ENCODE data around the gene SPECC1L. TPM values are rescaled to one million over a fixed set of nuclear protein-coding genes. Genes with fewer than 3 reads are reported as not detected.

The SPECC1L gene
- total and polyA plus RNA-seq, 10 of the 15 experiments (the other 5 are each of a cell fraction or from before 2014, with no cell fraction given), result 1.9 to 40.6 (median 19.1) TPM

GRCh38 chr22:24404561-24405275 lies 134.1 kb downstream of the SPECC1L start:
- Histone ChIP-seq H3K27ac (ENCODE audit: control insufficient read depth, insufficient read depth) (no peak overlapping the region), H3K27me3 (replicated peaks in 1 of 2; ENCODE audit: control insufficient read depth in 2 of 2, insufficient read depth in 2 of 2, low read length in 1 of 2) (no peaks in the 10 kb centered on the region), H3K9me3 (replicated peaks; ENCODE audit: control insufficient read depth, insufficient read depth, low read length) (no peaks in the 10 kb centered on the region), H3K79me2 (ENCODE audit: control insufficient read depth, insufficient read depth, low read length) (peaks cover 1% of the 10 kb centered on the region), H3K36me3 (ENCODE audit: control insufficient read depth in 2 of 2, insufficient read depth in 2 of 2, low read length in 1 of 2) (peaks cover 3 to 6% of the 10 kb centered on the region in 2 experiments; a peak in 3 of 4 replicates), H3K4me3 (no peak overlapping the region), H3K4me2 (ENCODE audit: control insufficient read depth, insufficient read depth) (no peak overlapping the region), H4K20me1 (ENCODE audit: control insufficient read depth, insufficient read depth) (no peaks in the 10 kb centered on the region), H3K4me1 (ENCODE audit: control insufficient read depth, insufficient read depth, low read length) (peaks cover 30% of the 10 kb centered on the region), H3K9ac (ENCODE audit: control insufficient read depth, insufficient read depth, low read length) (no peak overlapping the region), H2AFZ (ENCODE audit: control insufficient read depth, low read depth, low read length) (no peak overlapping the region)
- in situ Hi-C loops (cut with MboI), result no loop called here
- RAD21 ChIA-PET (ENCODE audit: unreplicated experiment), result no interaction called here
- POLR2A ChIA-PET, result no interaction called here
- no peak for TF ChIP-seq SMAD5 (IDR thresholded peaks at IDR 0.05; ENCODE audit: low read depth)
- no peak for TF ChIP-seq PAX8 (IDR thresholded peaks at IDR 0.05)
- SMC1A ChIA-PET (ENCODE audit: uncharacterized antibody, unreplicated experiment), result interaction anchor here (1.4 kb wide), 1 partner anchor 82 kb away, joined by 3 read pairs; no protein-coding TSS in a partner anchor
- FAIRE-seq (no peak), DNase-seq (ENCODE audit: low read depth, low spot score) (no peak), ATAC-seq (no peak)
- CTCF ChIA-PET, result no interaction called here
- no TSS peak for BruUV-seq (replicated peaks)
- 97% methylated on average over 9 of the region's 9 CpGs for WGBS (ENCODE audit: insufficient coverage, insufficient replicate concordance, low lambda C conversion rate, missing lambda C conversion rate)
- intact Hi-C loops (cut with micrococcal nuclease; ENCODE audit: unreplicated experiment), result no loop called here

GRCh38 chr22:24405631-24406321 lies 135.1 kb downstream of the SPECC1L start:
- no peak overlapping the region for H3K9ac ChIP-seq (ENCODE audit: control insufficient read depth, insufficient read depth, low read length)
- CTCF ChIA-PET, result no interaction called here
- POLR2A ChIA-PET, result no interaction called here
- no peak for TF ChIP-seq HDAC6 (IDR thresholded peaks at IDR 0.05; ENCODE audit: unreplicated experiment)
- TF ChIP-seq ZNF217 (IDR thresholded peaks at IDR 0.05), result no peak
- TF ChIP-seq PML (IDR thresholded peaks at IDR 0.05; ENCODE audit: low read length), result no peak
- TF ChIP-seq RELA (IDR thresholded peaks at IDR 0.05; ENCODE audit: borderline replicate concordance, partially characterized antibody), result no peak
- TF ChIP-seq CREB1 (IDR thresholded peaks at IDR 0.05; ENCODE audit: low read depth), result no peak
- TF ChIP-seq NKRF (conservative IDR thresholded peaks at IDR 0.05), result no peak
- no peak for TF ChIP-seq KAT2A (conservative IDR thresholded peaks at IDR 0.05; ENCODE audit: control insufficient read depth, low read depth, low read length)
- no peak for TF ChIP-seq ASH2L (IDR thresholded peaks at IDR 0.05; ENCODE audit: borderline replicate concordance, low read depth)
- TF ChIP-seq PAX8 (IDR thresholded peaks at IDR 0.05), result no peak
- TF ChIP-seq ZNF207 (IDR thresholded peaks at IDR 0.05; ENCODE audit: borderline replicate concordance), result no peak
- no peak for TF ChIP-seq NFYB (IDR thresholded peaks at IDR 0.05; ENCODE audit: insufficient read depth, low read depth, low read length)
- no peak for TF ChIP-seq FOS (IDR thresholded peaks at IDR 0.05; ENCODE audit: borderline replicate concordance, extremely low read depth, insufficient read length)
- TF ChIP-seq IKZF2 (IDR thresholded peaks at IDR 0.05), result no peak

More at GRCh38 chr22:24405631-24406321, 135.1 kb downstream of the SPECC1L start:
- H3K27me3 ChIP-seq (replicated peaks in 1 of 2; ENCODE audit: control insufficient read depth in 2 of 2, insufficient read depth in 2 of 2, low read length in 1 of 2), result no peaks in the 10 kb centered on the region
- no peak for ATAC-seq
- ChIA-PET SMC1A (ENCODE audit: uncharacterized antibody, unreplicated experiment) (interaction anchor here (1.1 to 1.4 kb wide), 2 partner anchors 83 to 351 kb away, joined by 3 read pairs; no protein-coding TSS in a partner anchor), RAD21 (ENCODE audit: unreplicated experiment) (no interaction called here)
- FAIRE-seq, result no peak
- WGBS (ENCODE audit: insufficient coverage, insufficient replicate concordance, low lambda C conversion rate, missing lambda C conversion rate), result 68% methylated on average over 12 of the region's 12 CpGs
- in situ Hi-C loops (cut with MboI) (no loop called here), intact Hi-C loops (cut with micrococcal nuclease; ENCODE audit: unreplicated experiment) (no loop called here)
- peaks cover 1% of the 10 kb centered on the region for H3K79me2 ChIP-seq (ENCODE audit: control insufficient read depth, insufficient read depth, low read length)
- H3K9me3 ChIP-seq (replicated peaks; ENCODE audit: control insufficient read depth, insufficient read depth, low read length), result no peaks in the 10 kb centered on the region
- peaks cover 3 to 6% of the 10 kb centered on the region in 2 experiments; a peak in 3 of 4 replicates for H3K36me3 ChIP-seq (ENCODE audit: control insufficient read depth in 2 of 2, insufficient read depth in 2 of 2, low read length in 1 of 2)
- no peak overlapping the region for H3K4me2 ChIP-seq (ENCODE audit: control insufficient read depth, insufficient read depth)
- H3K4me3 ChIP-seq, result no peak overlapping the region
- no TSS peak for BruUV-seq (replicated peaks)
- H2AFZ ChIP-seq (ENCODE audit: control insufficient read depth, low read depth, low read length), result no peak overlapping the region
- peaks cover 33% of the 10 kb centered on the region for H3K4me1 ChIP-seq (ENCODE audit: control insufficient read depth, insufficient read depth, low read length)
- no peak overlapping the region for H3K27ac ChIP-seq (ENCODE audit: control insufficient read depth, insufficient read depth)
- DNase-seq (ENCODE audit: low read depth, low spot score), result no peak
- no peaks in the 10 kb centered on the region for H4K20me1 ChIP-seq (ENCODE audit: control insufficient read depth, insufficient read depth)
